Duodenal mucosa (tissue), 2 donors: ENCODE measurements around the gene GPR78.

ENCODE experiments used
- H3K27ac ChIP-seq: one replicate; pipeline ENCODE4 v1.7.0; 2013; ENCODE audit warnings: low read depth, low read length
- H3K27me3 ChIP-seq, 2 donors: one replicate each; pipeline ENCODE4 v1.7.0; 2013; ENCODE audit warnings: low read length in 2 of 2, control low read depth in 1 of 2; ENCODE audit not compliant: insufficient read depth in 2 of 2, control insufficient read depth in 1 of 2
- H3K36me3 ChIP-seq, 2 donors: one replicate each; pipeline ENCODE4 v1.7.0; 2013; ENCODE audit warnings: low read length in 2 of 2, control low read depth in 1 of 2; ENCODE audit not compliant: insufficient read depth in 2 of 2, control insufficient read depth in 1 of 2
- H3K4me1 ChIP-seq, 2 donors: one replicate each; pipeline ENCODE4 v1.7.0; 2013; ENCODE audit warnings: low read length in 2 of 2, control low read depth in 1 of 2; ENCODE audit not compliant: insufficient read depth in 2 of 2, control insufficient read depth in 1 of 2
- H3K4me3 ChIP-seq, 2 donors: one replicate each; pipeline ENCODE4 v1.7.0; 2013; ENCODE audit warnings: low read length in 2 of 2, low read depth in 1 of 2
- H3K9ac ChIP-seq, 2 donors: one replicate each; pipeline ENCODE4 v1.7.0; 2013; ENCODE audit warnings: low read length in 2 of 2, low read depth in 1 of 2
- H3K9me3 ChIP-seq, 2 donors: one replicate each; pipeline ENCODE4 v1.7.0; 2013; ENCODE audit warnings: low read length in 2 of 2, control low read depth in 1 of 2; ENCODE audit not compliant: control insufficient read depth in 1 of 2

The GPR78 gene

GRCh38 chr4:8593264-8594096 is 13.3 kb downstream of the GPR78 start:
- Histone ChIP-seq H3K27me3 (peaks cover 30 to 34% of the 10 kb centered on the region in 2 donors), H3K27ac (no peak overlapping the region), H3K4me3 (no peak overlapping the region), H3K9me3 (no peaks in the 10 kb centered on the region), H3K36me3 (no peaks in the 10 kb centered on the region), H3K9ac (no peak overlapping the region), H3K4me1 (peaks cover 0 to 3% of the 10 kb centered on the region in 2 donors)

- Histone ChIP-seq H3K4me3 (no peak overlapping the region), H3K9me3 (no peaks in the 10 kb centered on the region), H3K27ac (no peak overlapping the region), H3K9ac (no peak overlapping the region), H3K4me1 (peaks cover 0 to 3% of the 10 kb centered on the region in 2 donors), H3K36me3 (no peaks in the 10 kb centered on the region), H3K27me3 (peaks cover 30 to 34% of the 10 kb centered on the region in 2 donors)
Measured at GRCh38 chr4:8594097-8595038, 14.2 kb downstream of the GPR78 start.

DNA sequence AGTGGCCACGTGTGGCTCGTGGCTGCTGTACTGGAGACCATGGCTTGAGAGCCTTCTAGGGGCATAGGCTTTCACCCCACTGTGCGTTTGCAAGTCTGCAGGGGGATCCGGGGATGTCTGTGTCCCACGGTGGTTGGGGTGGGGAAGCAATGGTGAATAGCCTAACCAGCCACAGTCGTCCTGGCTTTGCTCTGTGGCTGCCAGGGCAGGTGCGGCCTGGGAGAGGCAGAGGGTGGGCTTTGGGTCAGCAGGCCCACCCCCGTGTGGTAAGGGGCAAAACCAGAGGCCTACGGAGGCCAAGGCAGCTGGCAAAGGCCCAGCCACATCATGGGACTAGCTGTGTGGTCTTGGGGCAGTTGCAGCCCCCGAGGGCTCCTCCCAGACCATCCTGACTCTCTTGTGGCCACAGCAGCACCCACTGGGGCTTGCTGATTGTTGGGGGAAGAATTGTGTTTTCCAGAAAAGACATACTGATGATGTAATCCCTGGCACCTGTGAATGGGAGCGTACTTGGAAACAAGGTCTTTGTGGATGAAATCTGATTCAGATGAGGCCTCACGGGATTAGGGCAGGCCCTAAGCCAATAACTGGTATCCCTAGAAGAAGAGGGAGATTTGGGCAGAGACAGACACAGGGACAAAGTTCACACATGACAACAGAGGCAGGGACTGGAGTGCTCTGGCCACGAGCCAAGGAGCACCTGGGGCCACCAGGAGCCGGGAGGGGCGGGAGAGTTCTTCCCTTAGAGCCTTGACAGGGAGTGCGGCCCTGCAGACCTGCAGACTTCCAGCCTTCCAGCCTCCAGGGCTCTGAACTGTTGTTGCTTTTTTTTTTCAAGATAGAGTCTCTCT is 15.3 kb downstream of the GPR78 start:
- Histone ChIP-seq H3K9ac (no peak overlapping the region), H3K4me1 (peaks cover 0 to 3% of the 10 kb centered on the region in 2 donors), H3K27ac (no peak overlapping the region), H3K9me3 (no peaks in the 10 kb centered on the region), H3K36me3 (no peaks in the 10 kb centered on the region), H3K4me3 (no peak overlapping the region), H3K27me3 (peaks cover 30% of the 10 kb centered on the region in 2 donors)

GRCh38 chr4:8596891-8597290 is 16.7 kb downstream of the GPR78 start:
- peaks cover 0 to 3% of the 10 kb centered on the region in 2 donors for H3K4me1 ChIP-seq
- H3K27ac ChIP-seq: no peak overlapping the region
- H3K9ac ChIP-seq: no peak overlapping the region
- no peaks in the 10 kb centered on the region for H3K36me3 ChIP-seq
- H3K27me3 ChIP-seq: peaks cover 18 to 24% of the 10 kb centered on the region in 2 donors
- H3K4me3 ChIP-seq: no peak overlapping the region
- no peaks in the 10 kb centered on the region for H3K9me3 ChIP-seq

DNA sequence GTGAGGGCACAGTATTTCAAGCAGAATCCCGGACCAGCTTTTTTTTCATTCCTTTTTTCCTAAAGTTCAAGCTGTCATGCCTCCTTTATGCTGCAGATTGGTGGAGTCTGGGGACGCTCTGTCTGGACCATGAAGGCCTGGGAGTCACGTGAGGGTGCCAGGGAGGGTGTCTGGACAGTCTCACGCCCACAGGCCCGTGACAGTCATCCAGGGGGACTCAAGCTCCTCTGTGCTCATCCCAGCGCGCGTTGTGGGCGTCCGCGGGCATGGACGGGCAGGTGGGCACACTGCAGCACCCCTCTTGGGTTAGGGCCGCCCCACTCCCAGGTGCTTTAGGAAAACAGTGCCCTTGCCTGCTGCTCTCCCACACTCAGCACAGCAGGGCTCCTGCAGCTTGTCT is 17.1 kb downstream of the GPR78 start:
- H3K4me3 ChIP-seq: no peak overlapping the region
- no peaks in the 10 kb centered on the region for H3K9me3 ChIP-seq
- H3K27me3 ChIP-seq: peaks cover 14 to 19% of the 10 kb centered on the region in 2 donors
- peaks cover 0 to 3% of the 10 kb centered on the region in 2 donors for H3K4me1 ChIP-seq
- no peak overlapping the region for H3K27ac ChIP-seq
- H3K36me3 ChIP-seq: no peaks in the 10 kb centered on the region
- H3K9ac ChIP-seq: no peak overlapping the region

DNA sequence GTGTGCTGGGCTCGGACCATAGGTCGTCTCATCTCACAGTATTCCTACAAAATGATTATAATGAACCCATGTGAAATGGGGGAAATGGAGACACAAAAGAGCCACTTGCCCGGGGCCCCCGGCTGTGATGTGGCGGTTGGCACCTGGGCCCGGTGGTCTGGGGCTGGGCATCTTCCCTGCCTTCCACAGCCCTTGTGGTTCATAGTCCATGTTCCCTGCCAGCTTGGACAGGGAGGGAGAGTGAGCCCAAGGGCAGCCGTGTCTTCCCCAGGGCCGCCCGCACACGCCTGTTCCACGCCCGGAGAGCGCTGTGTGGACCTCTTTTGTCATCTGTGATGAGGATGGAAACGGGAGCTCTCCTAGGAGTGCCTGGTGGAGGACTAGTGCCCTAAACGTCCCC is 17.6 kb downstream of the GPR78 start:
- H3K9ac ChIP-seq: no peak overlapping the region
- H3K4me1 ChIP-seq: peaks cover 0 to 3% of the 10 kb centered on the region in 2 donors
- H3K4me3 ChIP-seq: no peak overlapping the region
- no peak overlapping the region for H3K27ac ChIP-seq
- no peaks in the 10 kb centered on the region for H3K9me3 ChIP-seq
- peaks cover 14 to 16% of the 10 kb centered on the region in 2 donors for H3K27me3 ChIP-seq
- no peaks in the 10 kb centered on the region for H3K36me3 ChIP-seq

GRCh38 chr4:8598391-8599090 is 18.3 kb downstream of the GPR78 start:
- Histone ChIP-seq H3K4me1 (peaks cover 0 to 3% of the 10 kb centered on the region in 2 donors), H3K36me3 (no peaks in the 10 kb centered on the region), H3K9ac (no peak overlapping the region), H3K4me3 (no peak overlapping the region), H3K27ac (no peak overlapping the region), H3K9me3 (no peaks in the 10 kb centered on the region), H3K27me3 (peaks cover 7 to 8% of the 10 kb centered on the region in 2 donors)

- no peak overlapping the region for H3K9ac ChIP-seq
- H3K4me1 ChIP-seq: peaks cover 0 to 3% of the 10 kb centered on the region in 2 donors
- H3K9me3 ChIP-seq: no peaks in the 10 kb centered on the region
- H3K27me3 ChIP-seq: peaks cover 2 to 3% of the 10 kb centered on the region in 2 donors
- no peak overlapping the region for H3K27ac ChIP-seq
- no peak overlapping the region for H3K4me3 ChIP-seq
- no peaks in the 10 kb centered on the region for H3K36me3 ChIP-seq
Measured at GRCh38 chr4:8599091-8599460, 18.9 kb downstream of the GPR78 start.

DNA sequence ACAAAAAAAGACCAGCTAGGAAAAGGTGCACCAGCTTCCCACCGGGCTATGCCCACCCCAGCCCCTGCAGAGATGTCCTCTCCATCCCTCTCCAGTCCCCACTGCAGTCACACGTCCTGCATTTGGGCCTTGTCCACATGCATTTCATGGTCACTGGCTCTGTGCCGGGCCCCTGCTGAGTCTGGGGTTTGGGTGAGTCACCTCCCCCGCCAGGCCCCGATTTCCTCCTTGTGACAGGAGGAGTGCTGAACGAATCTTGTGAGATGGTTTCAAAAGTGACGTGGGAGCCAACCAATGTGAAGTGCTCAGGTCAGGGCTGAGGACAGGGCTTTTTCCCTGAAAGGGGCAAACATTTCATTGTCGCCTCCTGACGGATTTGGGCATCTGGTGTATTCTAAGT is 19.5 kb downstream of the GPR78 start:
- Histone ChIP-seq H3K27ac (no peak overlapping the region), H3K9ac (no peak overlapping the region), H3K9me3 (no peaks in the 10 kb centered on the region), H3K27me3 (no peaks in the 10 kb centered on the region), H3K4me1 (peaks cover 0 to 3% of the 10 kb centered on the region in 2 donors), H3K4me3 (no peak overlapping the region), H3K36me3 (no peaks in the 10 kb centered on the region)
